BLaER1 treated with 17β-estradiol and CSF1 and Interleukin-3, amounts not matched to agents 10 nM and 100 nM (cell line): Measurements from ENCODE around the gene ANKRD24.
"Not testable (repeated sequence)": the region's sequence is repeated elsewhere in the genome, so short reads cannot be mapped to it uniquely, and the experiment has no call there.

Source experiments
- H3K27ac ChIP-seq, 11 experiments: shearing (Covaris generic); formaldehyde crosslinking; 2 replicates each; pipeline ENCODE4 v1.8.1; 2022
- H3K27me3 ChIP-seq, 11 experiments: shearing (Covaris generic); formaldehyde crosslinking; 2 replicates each; pipeline ENCODE4 v1.8.1; 2022
- H3K36me3 ChIP-seq, 11 experiments: shearing (Covaris generic); formaldehyde crosslinking; 2 replicates each; pipeline ENCODE4 v1.8.1; 2022
- H3K4me1 ChIP-seq, 10 experiments: shearing (Covaris generic); formaldehyde crosslinking; 2 replicates each; pipeline ENCODE4 v1.8.1; 2022
- H3K4me2 ChIP-seq, 11 experiments: shearing (Covaris generic); formaldehyde crosslinking; 2 replicates each; pipeline ENCODE4 v1.8.1; 2022
- H3K4me3 ChIP-seq, 10 experiments: shearing (Covaris generic); formaldehyde crosslinking; 2 replicates each; pipeline ENCODE4 v1.8.1; 2022
- H3K9ac ChIP-seq, 11 experiments: shearing (Covaris generic); formaldehyde crosslinking; 2 replicates each; pipeline ENCODE4 v1.8.1; 2022
- H3K9me3 ChIP-seq, 11 experiments: shearing (Covaris generic); formaldehyde crosslinking; replicated peaks in 1 of 11; 2 replicates each; pipeline ENCODE4 v1.8.1; 2022
- H4K20me1 ChIP-seq, 11 experiments: shearing (Covaris generic); formaldehyde crosslinking; 2 replicates each; pipeline ENCODE4 v1.8.1; 2022
- Cebpa-rat ChIP-seq, 11 experiments: shearing (Covaris generic); IDR thresholded peaks; 2 replicates each; pipeline ENCODE4 v1.8.1; 2022

Gene ANKRD24

GRCh38 chr19:4182084-4182810, at the start of gene ANKRD24, which contains the start of gene SIRT6:
TSS of gene ANKRD24 (plus strand) at chr19:4182689. CDS start at chr19:4186426, 3,737 bp downstream.
TSS of gene SIRT6 (minus strand) at chr19:4182563. CDS start at chr19:4182539, 24 bp downstream.
- H3K4me3 ChIP-seq: peak within 1 kb of the TSS; percentile 86 to 99 (median 92)

DNA sequence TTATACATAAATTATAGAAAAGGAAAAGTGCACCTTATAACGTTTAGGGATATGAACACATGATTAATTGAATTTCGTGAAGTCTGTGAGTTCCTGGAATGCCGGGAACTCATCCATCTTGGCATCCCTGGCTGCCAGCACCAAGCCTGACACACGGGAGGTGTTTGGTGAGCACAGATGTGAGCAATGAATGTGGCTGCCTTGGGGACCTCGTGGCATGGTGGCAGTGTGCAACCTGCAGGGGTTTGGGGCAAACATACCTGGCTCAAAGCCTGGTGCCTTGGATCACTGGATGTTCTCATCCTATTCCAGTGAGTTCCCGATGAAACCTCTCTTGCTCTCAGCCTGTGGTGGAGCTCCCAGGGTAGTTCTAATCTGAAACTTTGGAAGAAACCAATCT, 48.1 kb upstream of the ANKRD24 start:
- H3K4me3 ChIP-seq: no peak overlapping the region
- H3K9me3 ChIP-seq: no peaks in the 10 kb centered on the region
- H4K20me1 ChIP-seq: no peaks in the 10 kb centered on the region
- no peaks in the 10 kb centered on the region for H3K27me3 ChIP-seq
- TF ChIP-seq Cebpa-rat (IDR thresholded peaks at IDR 0.05): no peak
- no peak overlapping the region for H3K4me2 ChIP-seq
- H3K27ac ChIP-seq: no peak overlapping the region
- no peaks in the 10 kb centered on the region for H3K36me3 ChIP-seq
- H3K9ac ChIP-seq: no peak overlapping the region
- peaks cover 0 to 14% (median 0%) of the 10 kb centered on the region in 10 experiments; a peak in 4 of 20 replicates for H3K4me1 ChIP-seq

More at GRCh38 chr19:4182084-4182810, at the start of gene ANKRD24, which contains the start of gene SIRT6:
- H3K4me1 ChIP-seq: peaks cover 23 to 39% (median 32%) of the 10 kb centered on the region in 10 experiments
- H3K27ac ChIP-seq: peak within 1 kb of the TSS; percentile 82 to 90 (median 86)
- no peak for TF ChIP-seq Cebpa-rat (IDR thresholded peaks at IDR 0.05)
- H3K4me2 ChIP-seq: peak within 1 kb of the TSS; percentile 76 to 96 (median 89)
- H3K36me3 ChIP-seq: peaks cover 26 to 38% (median 33%) of the 10 kb centered on the region in 11 experiments
- H3K9me3 ChIP-seq: no peaks in the 10 kb centered on the region
- peak within 1 kb of the TSS; percentile 83 to 95 (median 90) for H3K9ac ChIP-seq
- peaks cover 0 to 43% (median 15%) of the 10 kb centered on the region in 11 experiments; a peak in 12 of 22 replicates for H4K20me1 ChIP-seq
- H3K27me3 ChIP-seq: no peaks in the 10 kb centered on the region

DNA sequence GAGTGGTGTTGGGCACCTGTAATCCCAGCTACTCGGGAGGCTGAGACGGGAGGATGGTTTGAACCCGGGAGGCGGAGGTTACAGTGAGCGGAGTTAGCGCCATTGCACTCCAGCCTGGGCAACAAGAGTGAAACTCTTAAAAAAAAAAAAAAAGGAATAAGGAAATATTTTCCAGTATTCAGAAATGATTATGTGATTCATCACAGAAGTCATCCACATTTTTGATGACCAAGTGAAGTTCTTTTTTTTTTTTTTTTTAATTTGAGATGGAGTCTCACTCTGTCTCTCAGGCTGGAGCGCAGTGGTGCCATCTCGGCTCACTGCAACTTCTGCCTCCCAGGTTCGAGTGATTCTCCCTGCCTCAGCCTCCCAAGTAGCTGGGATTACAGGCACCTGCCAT, 47.1 kb upstream of the ANKRD24 start:
- Histone ChIP-seq H3K4me1 (peaks cover 0 to 20% (median 4%) of the 10 kb centered on the region in 10 experiments; a peak in 10 of 20 replicates), H3K4me2 (peak overlapping the region in 2 of 11 experiments; percentile 43 to 47; a peak in 5 of 22 replicates)
- not testable (repeated sequence) for H4K20me1 ChIP-seq, H3K4me3 ChIP-seq, H3K36me3 ChIP-seq, H3K27me3 ChIP-seq, H3K9me3 ChIP-seq, H3K9ac ChIP-seq, H3K27ac ChIP-seq

DNA sequence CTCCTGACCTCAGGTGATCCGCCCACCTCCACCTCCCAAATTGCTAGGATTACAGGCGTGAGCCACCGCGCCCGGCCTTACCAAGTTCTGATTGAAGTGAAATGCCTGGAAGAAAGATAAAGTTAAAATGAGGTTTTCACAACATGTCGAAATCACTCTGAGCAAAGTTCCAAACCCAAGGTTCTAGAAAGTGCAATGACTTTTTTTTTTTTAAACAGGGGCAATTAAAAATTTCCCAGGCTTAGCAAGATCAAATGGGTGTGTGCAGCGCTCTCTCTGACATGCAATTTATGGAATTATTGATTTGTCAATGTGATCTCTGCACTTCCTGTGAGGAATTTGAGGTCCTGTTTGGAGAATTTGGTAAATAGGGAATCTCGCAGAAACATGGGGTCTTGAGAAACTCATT, 45.8 kb upstream of the ANKRD24 start:
- H3K36me3 ChIP-seq: no peaks in the 10 kb centered on the region
- peaks cover 0 to 23% (median 4%) of the 10 kb centered on the region in 10 experiments; a peak in 10 of 20 replicates for H3K4me1 ChIP-seq
- H3K9me3 ChIP-seq: no peaks in the 10 kb centered on the region
- no peak overlapping the region for H3K27ac ChIP-seq
- no peaks in the 10 kb centered on the region for H4K20me1 ChIP-seq
- no peak for TF ChIP-seq Cebpa-rat (IDR thresholded peaks at IDR 0.05)
- no peak overlapping the region for H3K4me3 ChIP-seq
- no peak overlapping the region for H3K9ac ChIP-seq
- no peaks in the 10 kb centered on the region for H3K27me3 ChIP-seq
- H3K4me2 ChIP-seq: no peak overlapping the region

DNA sequence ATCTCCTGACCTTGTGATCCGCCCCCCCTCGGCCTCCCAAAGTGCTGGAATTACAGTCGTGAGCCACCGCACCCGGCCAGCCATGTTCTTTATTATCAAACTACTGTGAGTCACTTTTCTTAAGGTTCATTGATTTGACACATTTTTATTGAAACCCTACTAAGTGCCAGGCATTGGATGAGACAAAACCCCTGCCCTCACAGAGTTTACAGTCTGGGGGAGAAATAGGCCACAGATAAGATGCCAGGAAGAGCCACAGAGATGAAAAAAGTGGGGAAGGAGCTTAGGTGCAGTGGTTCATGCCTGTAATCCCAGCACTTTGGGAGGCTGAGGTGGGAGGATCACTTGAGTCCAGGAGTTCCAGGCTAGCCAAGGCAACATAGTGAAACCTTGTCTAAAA, 44.0 kb upstream of the ANKRD24 start:
- Histone ChIP-seq H3K27ac (no peak overlapping the region), H3K27me3 (no peaks in the 10 kb centered on the region), H3K9ac (no peak overlapping the region), H3K36me3 (no peaks in the 10 kb centered on the region), H3K9me3 (no peaks in the 10 kb centered on the region), H3K4me3 (no peak overlapping the region), H3K4me1 (peaks cover 0 to 23% (median 4%) of the 10 kb centered on the region in 10 experiments; a peak in 10 of 20 replicates), H4K20me1 (no peaks in the 10 kb centered on the region), H3K4me2 (no peak overlapping the region)
- no peak for TF ChIP-seq Cebpa-rat (IDR thresholded peaks at IDR 0.05)

DNA sequence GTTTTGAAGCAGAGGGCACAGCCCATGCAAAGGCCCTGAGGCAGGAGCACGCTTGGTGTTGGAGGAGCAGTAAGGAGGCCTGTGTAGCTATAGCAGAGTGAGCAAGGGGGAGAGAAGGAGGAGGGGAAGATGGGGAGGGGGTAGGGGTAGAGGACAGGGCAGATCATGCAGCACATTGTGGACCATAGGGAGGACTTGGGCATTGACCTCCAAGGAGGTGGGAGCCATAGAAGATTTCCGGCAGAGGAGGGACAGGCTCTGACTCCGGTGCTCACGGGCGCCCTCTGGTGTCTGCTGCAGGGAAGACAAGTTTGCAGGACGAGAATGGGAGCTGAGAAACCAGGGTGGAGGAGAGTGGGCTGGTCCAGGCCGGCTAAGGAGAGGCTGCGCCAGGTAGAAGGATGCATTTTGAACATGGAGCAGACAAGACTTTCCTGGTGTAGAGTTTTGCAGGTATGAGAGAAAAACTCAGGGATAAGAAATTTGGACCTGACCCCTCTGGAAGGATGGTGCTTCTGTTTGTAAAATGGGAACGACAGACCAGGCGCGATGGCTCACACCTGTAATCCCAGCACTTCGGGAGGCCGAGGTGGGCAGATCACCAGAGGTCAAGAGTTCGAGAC, 42.8 kb upstream of the ANKRD24 start:
- no peaks in the 10 kb centered on the region for H4K20me1 ChIP-seq
- no peaks in the 10 kb centered on the region; a peak in 1 of 22 replicates for H3K27me3 ChIP-seq
- H3K27ac ChIP-seq: no peak overlapping the region
- H3K4me1 ChIP-seq: peaks cover 0 to 33% (median 5%) of the 10 kb centered on the region in 10 experiments; a peak in 11 of 20 replicates
- no peak overlapping the region for H3K4me3 ChIP-seq
- H3K9ac ChIP-seq: no peak overlapping the region
- H3K36me3 ChIP-seq: no peaks in the 10 kb centered on the region
- TF ChIP-seq Cebpa-rat (IDR thresholded peaks at IDR 0.05): no peak
- H3K9me3 ChIP-seq: no peaks in the 10 kb centered on the region
- peak overlapping the region in 4 of 11 experiments; percentile 15 to 30 (median 20); a peak in 4 of 22 replicates for H3K4me2 ChIP-seq

- Histone ChIP-seq H3K4me1 (peaks cover 0 to 30% (median 5%) of the 10 kb centered on the region in 10 experiments; a peak in 11 of 20 replicates), H3K4me3 (no peak overlapping the region), H3K9ac (no peak overlapping the region), H3K27me3 (no peaks in the 10 kb centered on the region; a peak in 1 of 22 replicates), H4K20me1 (no peaks in the 10 kb centered on the region), H3K36me3 (no peaks in the 10 kb centered on the region), H3K4me2 (peak overlapping the region in 4 of 11 experiments; percentile 15 to 30 (median 20); a peak in 4 of 22 replicates), H3K27ac (no peak overlapping the region), H3K9me3 (no peaks in the 10 kb centered on the region)
- TF ChIP-seq Cebpa-rat (IDR thresholded peaks at IDR 0.05): no peak
Observed at GRCh38 chr19:4140237-4140711, 42.2 kb upstream of the ANKRD24 start.

GRCh38 chr19:4142916-4143315, 39.6 kb upstream of the ANKRD24 start:
- not testable (repeated sequence) for H3K9ac ChIP-seq, H3K27ac ChIP-seq, H4K20me1 ChIP-seq, H3K4me3 ChIP-seq, H3K36me3 ChIP-seq, H3K27me3 ChIP-seq, H3K4me2 ChIP-seq, H3K9me3 ChIP-seq
- H3K4me1 ChIP-seq: peaks cover 0 to 44% (median 10%) of the 10 kb centered on the region in 10 experiments; a peak in 14 of 20 replicates

- H3K9me3 ChIP-seq: no peaks in the 10 kb centered on the region
- no peaks in the 10 kb centered on the region for H3K36me3 ChIP-seq
- H3K9ac ChIP-seq: no peak overlapping the region
- H3K4me3 ChIP-seq: no peak overlapping the region
- no peak for TF ChIP-seq Cebpa-rat (IDR thresholded peaks at IDR 0.05)
- no peaks in the 10 kb centered on the region for H4K20me1 ChIP-seq
- H3K27me3 ChIP-seq: no peaks in the 10 kb centered on the region; a peak in 2 of 22 replicates
- peak overlapping the region in 3 of 11 experiments; percentile 44 to 52 (median 51); a peak in 5 of 22 replicates for H3K4me2 ChIP-seq
- H3K27ac ChIP-seq: no peak overlapping the region
- H3K4me1 ChIP-seq: peaks cover 5 to 49% (median 16%) of the 10 kb centered on the region in 10 experiments
Observed at GRCh38 chr19:4144666-4145249, 37.7 kb upstream of the ANKRD24 start.
